Measurements from ENCODE around the gene SYNGR2.

DNA sequence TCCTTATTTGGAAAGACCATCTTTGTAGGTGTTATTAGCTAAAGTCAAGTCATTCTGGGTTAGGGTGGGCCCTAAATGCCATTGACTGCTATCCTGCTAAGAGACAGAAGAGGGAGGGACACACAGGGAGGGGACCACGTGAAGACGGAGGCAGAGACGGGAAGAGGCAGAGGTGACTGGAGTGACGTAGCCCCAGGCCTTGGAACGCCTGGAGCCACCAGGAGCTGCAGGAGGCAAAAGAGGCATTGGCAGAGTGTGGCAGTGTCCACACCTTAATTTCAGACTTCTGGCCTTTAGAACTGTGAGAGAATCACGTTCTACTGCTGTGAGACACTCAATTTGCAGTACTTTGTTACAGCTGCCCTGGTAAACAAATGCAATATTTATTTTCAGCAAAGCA, 32.1 kb downstream of the SYNGR2 start:
- TF ChIP-seq, protein P1, sequence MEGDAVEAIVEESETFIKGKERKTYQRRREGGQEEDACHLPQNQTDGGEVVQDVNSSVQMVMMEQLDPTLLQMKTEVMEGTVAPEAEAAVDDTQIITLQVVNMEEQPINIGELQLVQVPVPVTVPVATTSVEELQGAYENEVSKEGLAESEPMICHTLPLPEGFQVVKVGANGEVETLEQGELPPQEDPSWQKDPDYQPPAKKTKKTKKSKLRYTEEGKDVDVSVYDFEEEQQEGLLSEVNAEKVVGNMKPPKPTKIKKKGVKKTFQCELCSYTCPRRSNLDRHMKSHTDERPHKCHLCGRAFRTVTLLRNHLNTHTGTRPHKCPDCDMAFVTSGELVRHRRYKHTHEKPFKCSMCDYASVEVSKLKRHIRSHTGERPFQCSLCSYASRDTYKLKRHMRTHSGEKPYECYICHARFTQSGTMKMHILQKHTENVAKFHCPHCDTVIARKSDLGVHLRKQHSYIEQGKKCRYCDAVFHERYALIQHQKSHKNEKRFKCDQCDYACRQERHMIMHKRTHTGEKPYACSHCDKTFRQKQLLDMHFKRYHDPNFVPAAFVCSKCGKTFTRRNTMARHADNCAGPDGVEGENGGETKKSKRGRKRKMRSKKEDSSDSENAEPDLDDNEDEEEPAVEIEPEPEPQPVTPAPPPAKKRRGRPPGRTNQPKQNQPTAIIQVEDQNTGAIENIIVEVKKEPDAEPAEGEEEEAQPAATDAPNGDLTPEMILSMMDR (IDR thresholded peaks at IDR 0.05): no peak
- TF ChIP-seq POLR2A (IDR thresholded peaks at IDR 0.05) (no peak), POLR2AphosphoS5 (IDR thresholded peaks at IDR 0.05) (no peak)
